Caco-2 (cell line): ENCODE measurements around the gene KCNK3. TPM values are rescaled to one million over a fixed set of nuclear protein-coding genes. Genes with fewer than 3 reads are reported as not detected.

Experiments used
- Bru-seq: library from RNA; stranded (reverse); fragments of 400-500 nt; gene quantifications from one replicate; lab custom pipeline; 2021; lab: Mats Ljungman, UMichigan
- BruChase-seq, 2 experiments: library from RNA; stranded (reverse); fragments of 400-500 nt; gene quantifications; one replicate each; lab custom pipeline; 2021; lab: Mats Ljungman, UMichigan
- BruUV-seq: library from RNA; stranded (reverse); fragments of 400-500 nt; replicated peaks from 2 replicates; lab custom pipeline; 2021; lab: Mats Ljungman, UMichigan
- CTCF ChIA-PET: fragments of 300-600 bp; sonication (Branson Sonifier 250); formaldehyde crosslinking; loops from one replicate; lab custom pipeline; 2022; ENCODE audit warnings: antibody characterized with exemption; lab: Charles Lee
- POLR2A ChIA-PET: fragments of 300-600 bp; sonication (Branson Sonifier 250); formaldehyde crosslinking; loops from one replicate; lab custom pipeline; 2022; ENCODE audit warnings: antibody characterized with exemption; lab: Charles Lee
- DNase-seq, 2 experiments: peaks; one replicate each; pipeline versions ENCODE4 v3.0.0 to v3.0.0-alpha.2; 2020 to 2022
- H3K27me3 ChIP-seq: replicated peaks from 2 replicates; pipeline ENCODE4 v1.6.0; 2011; ENCODE audit warnings: low read length; ENCODE audit not compliant: control insufficient read depth, insufficient read depth
- H3K36me3 ChIP-seq: 2 replicates; pipeline ENCODE4 v1.5.1; 2011; ENCODE audit warnings: low read length; ENCODE audit not compliant: control insufficient read depth, insufficient read depth
- H3K4me1 ChIP-seq: fragments of 250-450 bp; sonication (Bioruptor Pico); 2 replicates; pipeline ENCODE4 v1.5.1; 2020; ENCODE audit warnings: mild to moderate bottlenecking
- H3K4me3 ChIP-seq: 2 replicates; pipeline ENCODE4 v1.5.1; 2011; ENCODE audit warnings: low read depth, mild to moderate bottlenecking, control low read depth, low read length
- H3K9me3 ChIP-seq: fragments of 250-450 bp; sonication (Bioruptor Pico); 2 replicates; pipeline ENCODE4 v1.5.1; 2020; ENCODE audit warnings: mild to moderate bottlenecking, moderate library complexity
- H3K27ac Mint-ChIP-seq: one replicate; pipeline ENCODE4 v1.8.0; 2022; ENCODE audit warnings: mixed read lengths; ENCODE audit not compliant: unreplicated experiment
- H3K27me3 Mint-ChIP-seq: one replicate; pipeline ENCODE4 v1.8.0; 2022; ENCODE audit warnings: mixed read lengths; ENCODE audit not compliant: insufficient read depth, unreplicated experiment
- H3K36me3 Mint-ChIP-seq: one replicate; pipeline ENCODE4 v1.8.0; 2022; ENCODE audit warnings: mild to moderate bottlenecking, mixed read lengths; ENCODE audit not compliant: insufficient read depth, unreplicated experiment
- H3K4me1 Mint-ChIP-seq: one replicate; pipeline ENCODE4 v1.8.0; 2022; ENCODE audit warnings: low read depth, mixed read lengths; ENCODE audit not compliant: unreplicated experiment
- H3K4me3 Mint-ChIP-seq: one replicate; pipeline ENCODE4 v1.8.0; 2022; ENCODE audit warnings: mild to moderate bottlenecking, moderate library complexity, mixed read lengths; ENCODE audit not compliant: unreplicated experiment
- H3K9me3 Mint-ChIP-seq: one replicate; pipeline ENCODE4 v1.8.0; 2022; ENCODE audit warnings: mixed read lengths; ENCODE audit not compliant: unreplicated experiment
- CTCF ChIP-seq, 2 experiments: fragments of 200-600 bp in 1 of 2; IDR thresholded peaks; 1 replicate in 1 of 2; 2 replicates in 1 of 2; pipeline versions ENCODE4 v1.5.1 to v1.8.0; 2011 to 2022; ENCODE audit warnings: antibody characterized with exemption in 1 of 2, control low read depth in 1 of 2, inconsistent platforms in 1 of 2, low read depth in 1 of 2, low read length in 1 of 2, mild to moderate bottlenecking in 1 of 2, moderate library complexity in 1 of 2; ENCODE audit not compliant: insufficient read depth in 1 of 2, severe bottlenecking in 1 of 2, unreplicated experiment in 1 of 2
- intact Hi-C: fragments of 100-400 bp; cut with micrococcal nuclease; formaldehyde crosslinking; loops from one replicate; pipeline ENCODE4 v1.10.0; 2022; ENCODE audit not compliant: unreplicated experiment
- long read RNA-seq: library from polyadenylated mRNA; stranded (forward); transcript quantifications from one replicate; pipeline ENCODE4 v2.0.0, GENCODE V29; 2022
- total RNA-seq: library from RNA; stranded (reverse); gene quantifications from 2 replicates; pipeline ENCODE4 v1.2.3, GENCODE V29; 2022

KCNK3 gene
- total RNA-seq (0.09 and 0.36 TPM in 2 replicates), Bru-seq, nascent RNA (percentile 13 among the genes with signal in this experiment), BruChase-seq, experiment 1, labeled RNA remaining after a 2-hour chase (percentile 15 among the genes with signal in this experiment), BruChase-seq, experiment 2, labeled RNA remaining after a 6-hour chase (percentile 12 among the genes with signal in this experiment)
- long read RNA-seq, full-length matches to known transcripts, result 1 of 2 reads
- long read RNA-seq, partial matches to known transcripts, result 0 of 2 reads
- long read RNA-seq, other reads (novel, unspliced or antisense), result 1 of 2 reads

DNA sequence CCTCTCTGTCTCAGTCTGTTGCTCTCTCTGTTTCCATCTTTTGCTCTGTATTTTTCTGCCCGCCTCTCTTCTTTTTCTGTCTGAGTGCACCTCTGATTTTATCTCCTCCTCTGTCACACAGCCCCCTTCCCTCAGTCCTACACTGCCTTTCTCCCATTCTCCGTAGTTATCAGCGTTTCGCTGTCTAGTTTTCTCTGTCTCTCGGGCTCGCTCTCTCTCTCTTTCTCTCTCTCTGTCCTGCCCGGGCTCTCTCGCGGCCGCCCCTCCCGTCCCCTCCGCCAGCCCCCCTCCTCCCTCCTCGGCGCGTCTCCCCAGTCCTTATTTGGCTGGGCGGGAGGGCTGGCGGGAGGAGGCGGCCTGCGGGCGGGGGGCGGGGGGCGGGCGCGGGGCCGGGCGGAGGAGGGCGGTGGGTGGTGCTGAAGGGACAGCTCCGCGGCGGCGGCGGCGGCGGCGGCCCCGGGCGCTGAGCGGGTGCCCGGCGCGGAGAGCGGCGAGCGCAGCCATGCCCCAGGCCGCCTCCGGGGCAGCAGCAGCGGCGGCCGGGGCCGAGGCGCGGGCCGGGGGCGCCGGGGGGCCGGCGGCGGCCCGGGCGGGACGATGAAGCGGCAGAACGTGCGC is at the start of gene KCNK3:
KCNK3 (plus strand) TSS at position 444 of the 618 bp plus-strand sequence; CDS start at position 598, 154 bp downstream.
- intact Hi-C loops, result no loop called here
- Mint-ChIP-seq H3K4me3 (peak within 1 kb of the TSS; percentile 65), H3K27ac (peak within 1 kb of the TSS; percentile 50), H3K27me3 (peaks cover 17% of the 10 kb centered on the region), H3K9me3 (no peaks in the 10 kb centered on the region), H3K4me1 (peaks cover 16% of the 10 kb centered on the region), H3K36me3 (no peaks in the 10 kb centered on the region)
- ChIA-PET POLR2A (no interaction called here), CTCF (interaction anchor here (0.7 kb wide), 1 partner anchor 53 kb away, joined by 3 read pairs; no protein-coding TSS in a partner anchor)
- Histone ChIP-seq H3K9me3 (no peaks in the 10 kb centered on the region), H3K4me3 (peak within 1 kb of the TSS; percentile 41), H3K27me3 (no peaks in the 10 kb centered on the region), H3K4me1 (peaks cover 23% of the 10 kb centered on the region), H3K36me3 (no peaks in the 10 kb centered on the region)
- peak in 1 of 2 experiments; percentile 87 for DNase-seq
- BruUV-seq, result no TSS peak
- no peak for TF ChIP-seq CTCF (IDR thresholded peaks at IDR 0.05; ENCODE audit: insufficient read depth in 1 of 2, low read depth in 1 of 2, low read length in 1 of 2, severe bottlenecking in 1 of 2, unreplicated experiment in 1 of 2)

- no peaks in the 10 kb centered on the region for H3K4me1 ChIP-seq
- Mint-ChIP-seq H3K4me3 (no peak overlapping the region), H3K4me1 (peaks cover 13% of the 10 kb centered on the region), H3K9me3 (no peaks in the 10 kb centered on the region), H3K36me3 (no peaks in the 10 kb centered on the region), H3K27ac (no peak overlapping the region), H3K27me3 (peaks cover 14% of the 10 kb centered on the region)
- no peaks in the 10 kb centered on the region for H3K36me3 ChIP-seq
- no peak for DNase-seq
- ChIA-PET POLR2A (no interaction called here), CTCF (no interaction called here)
- TF ChIP-seq CTCF (IDR thresholded peaks at IDR 0.05; ENCODE audit: insufficient read depth in 1 of 2, low read depth in 1 of 2, low read length in 1 of 2, severe bottlenecking in 1 of 2, unreplicated experiment in 1 of 2), result no peak
- intact Hi-C loops, result loop anchor here (5.0 kb wide), 1 partner anchor 37 kb away; no protein-coding TSS in a partner anchor
- no peak overlapping the region for H3K4me3 ChIP-seq
- H3K9me3 ChIP-seq, result no peaks in the 10 kb centered on the region
- BruUV-seq, result no TSS peak
- no peaks in the 10 kb centered on the region for H3K27me3 ChIP-seq
These were observed 48.2 kb upstream of the KCNK3 start for GRCh38 chr2:26644188-26644835.

DNA sequence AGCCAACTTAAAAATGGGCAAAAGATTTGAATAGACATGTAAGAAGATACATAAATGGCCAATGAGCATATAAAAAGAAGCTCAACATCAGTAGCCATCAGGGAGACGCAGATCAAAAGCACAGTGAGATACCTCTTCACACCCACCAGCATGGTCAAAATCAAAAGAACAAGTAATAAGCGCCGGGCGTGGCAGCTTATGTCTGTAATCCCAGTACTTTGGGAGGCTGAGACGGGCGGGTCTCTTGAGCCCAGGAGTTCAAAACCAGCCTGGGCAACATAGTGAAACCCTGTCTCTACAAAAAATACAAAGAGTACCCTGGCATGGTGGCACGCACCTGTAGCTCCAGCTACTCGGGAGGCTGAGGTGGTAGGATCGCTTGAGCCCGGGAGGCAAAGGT is 46.8 kb upstream of the KCNK3 start:
- intact Hi-C loops, result no loop called here
- Histone ChIP-seq H3K4me1 (no peaks in the 10 kb centered on the region), H3K27me3 (no peaks in the 10 kb centered on the region), H3K9me3 (no peaks in the 10 kb centered on the region), H3K4me3 (no peak overlapping the region), H3K36me3 (no peaks in the 10 kb centered on the region)
- TF ChIP-seq CTCF (IDR thresholded peaks at IDR 0.05; ENCODE audit: insufficient read depth in 1 of 2, low read depth in 1 of 2, low read length in 1 of 2, severe bottlenecking in 1 of 2, unreplicated experiment in 1 of 2), result no peak
- DNase-seq, result no peak
- H3K4me1 Mint-ChIP-seq, result peaks cover 6% of the 10 kb centered on the region
- H3K36me3 Mint-ChIP-seq, result no peaks in the 10 kb centered on the region
- ChIA-PET POLR2A (interaction anchor here (0.6 kb wide), 1 partner anchor 45 kb away, joined by 4 read pairs; no protein-coding TSS in a partner anchor), CTCF (no interaction called here)
- no TSS peak for BruUV-seq
- H3K27me3 Mint-ChIP-seq, result peaks cover 14% of the 10 kb centered on the region
- H3K9me3 Mint-ChIP-seq, result no peaks in the 10 kb centered on the region
- H3K4me3 Mint-ChIP-seq, result no peak overlapping the region
- H3K27ac Mint-ChIP-seq, result no peak overlapping the region
